Astrocyte (in vitro differentiated cells and primary cell): ENCODE measurements around the gene VPS25. TPM values are rescaled to one million over a fixed set of nuclear protein-coding genes. Genes with fewer than 3 reads are reported as not detected.

Experiments used
- DNase-seq: peaks from one replicate; pipeline ENCODE4 v3.0.0-alpha.2; 2010; ENCODE audit warnings: low read depth
- FAIRE-seq: peaks from 2 replicates; lab custom pipeline; 2011; peaks lifted over from hg19 to GRCh38; lab: Jason Lieb, UNC
- H2AFZ ChIP-seq: 2 replicates; pipeline ENCODE4 v1.6.0; 2012; ENCODE audit warnings: low read depth, low read length, inconsistent platforms
- H3K27ac ChIP-seq: 2 replicates; pipeline ENCODE4 v1.5.1; 2011; ENCODE audit warnings: low read depth, low read length, inconsistent platforms
- H3K27me3 ChIP-seq: 2 replicates; pipeline ENCODE4 v1.6.0; 2011; ENCODE audit warnings: low read length, inconsistent platforms; ENCODE audit not compliant: insufficient read depth
- H3K36me3 ChIP-seq: 2 replicates; pipeline ENCODE4 v1.5.1; 2011; ENCODE audit warnings: low read length, inconsistent platforms; ENCODE audit not compliant: insufficient read depth
- H3K4me1 ChIP-seq: 2 replicates; pipeline ENCODE4 v1.5.1; 2011; ENCODE audit warnings: low read length, inconsistent platforms; ENCODE audit not compliant: insufficient read depth
- H3K4me2 ChIP-seq: 2 replicates; pipeline ENCODE4 v1.6.0; 2012; ENCODE audit warnings: low read length, inconsistent platforms
- H3K4me3 ChIP-seq: 2 replicates; pipeline ENCODE4 v1.5.1; 2011; ENCODE audit warnings: low read depth, mild to moderate bottlenecking, low read length, inconsistent platforms; ENCODE audit not compliant: insufficient read depth
- H3K79me2 ChIP-seq: 2 replicates; pipeline ENCODE4 v1.6.0; 2012; ENCODE audit warnings: mild to moderate bottlenecking, low read length, inconsistent platforms; ENCODE audit not compliant: insufficient read depth
- H3K9ac ChIP-seq: 2 replicates; pipeline ENCODE4 v1.6.0; 2012; ENCODE audit warnings: mild to moderate bottlenecking, low read length, inconsistent platforms
- H3K9me3 ChIP-seq: 2 replicates; pipeline ENCODE4 v1.5.1; 2012; ENCODE audit warnings: low read depth, mild to moderate bottlenecking, low read length, inconsistent platforms; ENCODE audit not compliant: insufficient read depth
- H4K20me1 ChIP-seq: 2 replicates; pipeline ENCODE4 v1.6.0; 2012; ENCODE audit warnings: low read length, inconsistent platforms; ENCODE audit not compliant: insufficient read depth
- H3K27ac Mint-ChIP-seq: one replicate; pipeline ENCODE4 v1.8.0; 2021; ENCODE audit warnings: mild to moderate bottlenecking, mixed read lengths; ENCODE audit not compliant: unreplicated experiment
- H3K27me3 Mint-ChIP-seq: one replicate; pipeline ENCODE4 v1.8.0; 2021; ENCODE audit warnings: low read depth, mixed read lengths; ENCODE audit not compliant: unreplicated experiment
- H3K36me3 Mint-ChIP-seq: one replicate; pipeline ENCODE4 v1.8.0; 2021; ENCODE audit warnings: low read depth, mixed read lengths; ENCODE audit not compliant: unreplicated experiment
- H3K4me1 Mint-ChIP-seq: one replicate; pipeline ENCODE4 v1.8.0; 2021; ENCODE audit warnings: low read depth, mixed read lengths; ENCODE audit not compliant: unreplicated experiment
- H3K4me3 Mint-ChIP-seq: one replicate; pipeline ENCODE4 v1.8.0; 2021; ENCODE audit warnings: mild to moderate bottlenecking, moderate library complexity, mixed read lengths; ENCODE audit not compliant: unreplicated experiment
- H3K9me3 Mint-ChIP-seq: one replicate; pipeline ENCODE4 v1.8.0; 2021; ENCODE audit warnings: mild to moderate bottlenecking, mixed read lengths; ENCODE audit not compliant: unreplicated experiment
- EZH2 ChIP-seq: IDR thresholded peaks from 2 replicates; pipeline ENCODE4 v1.6.1; 2012; ENCODE audit warnings: mild to moderate bottlenecking, low read length, inconsistent platforms; ENCODE audit not compliant: insufficient read depth
- total RNA-seq: library from RNA; stranded (reverse); gene quantifications from 2 replicates; pipeline ENCODE4 v1.2.1, GENCODE V29; 2021
- TF ChIP-seq, protein P1 (sequence below): IDR thresholded peaks from 2 replicates; pipeline ENCODE4 v1.5.1; 2011; ENCODE audit warnings: low read depth, mild to moderate bottlenecking, inconsistent platforms, low read length, moderate library complexity; ENCODE audit not compliant: insufficient read depth

Gene VPS25
- total RNA-seq, 1 donor from 2014 or later: 49.5 TPM

DNA sequence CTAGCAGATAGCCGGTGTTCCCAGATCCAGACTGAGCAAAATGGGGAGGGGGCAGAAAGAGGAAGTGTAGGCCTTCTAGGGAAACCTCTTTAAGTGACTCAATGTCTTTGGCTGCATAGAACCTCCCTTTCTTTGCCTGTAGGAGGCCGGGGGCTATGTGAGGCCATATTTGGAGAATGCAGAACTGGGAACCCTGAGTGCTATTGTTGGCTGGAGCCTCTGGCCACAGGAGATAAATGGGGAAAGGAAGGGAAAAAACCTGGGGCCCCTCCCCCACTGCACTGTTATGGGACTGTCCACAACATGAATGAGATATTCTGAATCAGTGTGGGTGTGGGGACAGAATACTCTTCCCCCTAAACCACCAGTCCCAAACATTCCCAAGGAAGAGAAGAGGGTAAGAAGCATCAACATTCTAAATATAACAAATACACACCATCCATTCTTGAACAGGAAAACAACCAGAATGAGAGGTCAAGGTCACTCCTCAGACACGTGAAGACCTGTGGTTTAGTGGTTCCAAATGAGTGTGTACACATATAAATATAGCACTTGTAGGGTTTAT lies 2.4 kb downstream of the VPS25 start:
- Mint-ChIP-seq H3K9me3 (no peaks in the 10 kb centered on the region), H3K27ac (peak overlapping the region; percentile 98), H3K4me1 (peaks cover 50% of the 10 kb centered on the region), H3K36me3 (no peaks in the 10 kb centered on the region), H3K4me3 (peak overlapping the region; percentile 50), H3K27me3 (no peaks in the 10 kb centered on the region)
- peak overlapping the region; percentile 98 for H3K4me2 ChIP-seq
- TF ChIP-seq, protein P1, sequence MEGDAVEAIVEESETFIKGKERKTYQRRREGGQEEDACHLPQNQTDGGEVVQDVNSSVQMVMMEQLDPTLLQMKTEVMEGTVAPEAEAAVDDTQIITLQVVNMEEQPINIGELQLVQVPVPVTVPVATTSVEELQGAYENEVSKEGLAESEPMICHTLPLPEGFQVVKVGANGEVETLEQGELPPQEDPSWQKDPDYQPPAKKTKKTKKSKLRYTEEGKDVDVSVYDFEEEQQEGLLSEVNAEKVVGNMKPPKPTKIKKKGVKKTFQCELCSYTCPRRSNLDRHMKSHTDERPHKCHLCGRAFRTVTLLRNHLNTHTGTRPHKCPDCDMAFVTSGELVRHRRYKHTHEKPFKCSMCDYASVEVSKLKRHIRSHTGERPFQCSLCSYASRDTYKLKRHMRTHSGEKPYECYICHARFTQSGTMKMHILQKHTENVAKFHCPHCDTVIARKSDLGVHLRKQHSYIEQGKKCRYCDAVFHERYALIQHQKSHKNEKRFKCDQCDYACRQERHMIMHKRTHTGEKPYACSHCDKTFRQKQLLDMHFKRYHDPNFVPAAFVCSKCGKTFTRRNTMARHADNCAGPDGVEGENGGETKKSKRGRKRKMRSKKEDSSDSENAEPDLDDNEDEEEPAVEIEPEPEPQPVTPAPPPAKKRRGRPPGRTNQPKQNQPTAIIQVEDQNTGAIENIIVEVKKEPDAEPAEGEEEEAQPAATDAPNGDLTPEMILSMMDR: peak; percentile 23
- TF ChIP-seq EZH2: no peak
- H3K79me2 ChIP-seq: peaks cover 7% of the 10 kb centered on the region
- H3K4me1 ChIP-seq: peaks cover 51% of the 10 kb centered on the region
- no peaks in the 10 kb centered on the region for H4K20me1 ChIP-seq
- no peaks in the 10 kb centered on the region for H3K27me3 ChIP-seq
- no peak overlapping the region for H3K4me3 ChIP-seq
- H3K9ac ChIP-seq: peak overlapping the region; percentile 35
- DNase-seq (peak; percentile 91), FAIRE-seq (no peak)
- H2AFZ ChIP-seq: no peak overlapping the region
- peaks cover 7% of the 10 kb centered on the region for H3K36me3 ChIP-seq
- peak overlapping the region; percentile 95 for H3K27ac ChIP-seq
- no peaks in the 10 kb centered on the region for H3K9me3 ChIP-seq

DNA sequence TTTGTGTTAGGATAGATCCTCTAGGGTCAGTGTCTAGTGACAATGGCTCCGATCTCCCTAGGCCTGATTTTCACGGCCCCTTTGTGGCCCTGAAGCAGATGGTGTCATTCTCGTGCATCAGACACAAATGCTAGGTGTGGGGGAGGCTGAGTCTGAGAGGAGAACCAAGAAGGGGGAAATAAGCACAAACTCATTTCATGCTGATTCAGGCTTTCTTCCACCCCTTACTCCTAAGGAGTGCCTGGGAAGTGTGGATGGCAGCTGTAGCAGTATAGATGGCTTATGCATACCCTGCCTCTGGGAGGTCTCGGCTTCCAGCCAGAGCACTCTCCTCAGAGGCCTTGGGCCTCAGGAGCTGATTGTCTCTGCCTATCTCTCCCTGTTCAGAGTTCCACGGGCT lies 5.3 kb downstream of the VPS25 start:
- Histone ChIP-seq H3K4me2 (no peak overlapping the region), H3K9me3 (no peaks in the 10 kb centered on the region), H3K27ac (no peak overlapping the region), H3K9ac (no peak overlapping the region), H2AFZ (no peak overlapping the region), H3K36me3 (peaks cover 7% of the 10 kb centered on the region), H3K27me3 (no peaks in the 10 kb centered on the region), H3K4me1 (peaks cover 53% of the 10 kb centered on the region), H4K20me1 (peaks cover 16% of the 10 kb centered on the region), H3K79me2 (peaks cover 34% of the 10 kb centered on the region), H3K4me3 (no peak overlapping the region)
- Mint-ChIP-seq H3K4me1 (peaks cover 50% of the 10 kb centered on the region), H3K9me3 (no peaks in the 10 kb centered on the region), H3K36me3 (peaks cover under 1% of the 10 kb centered on the region), H3K27ac (no peak overlapping the region), H3K4me3 (no peak overlapping the region), H3K27me3 (no peaks in the 10 kb centered on the region)
- DNase-seq (no peak), FAIRE-seq (no peak)
- TF ChIP-seq, protein P1: no peak
- TF ChIP-seq EZH2: no peak

GRCh38 chr17:42779304-42779935 lies 6.2 kb downstream of the VPS25 start:
- Histone ChIP-seq H3K9ac (peak overlapping the region; percentile 85), H3K4me2 (peak overlapping the region; percentile 96), H3K9me3 (no peaks in the 10 kb centered on the region), H3K27me3 (no peaks in the 10 kb centered on the region), H3K4me1 (peaks cover 53% of the 10 kb centered on the region), H3K4me3 (no peak overlapping the region), H3K79me2 (peaks cover 40% of the 10 kb centered on the region), H3K36me3 (peaks cover 7% of the 10 kb centered on the region), H2AFZ (no peak overlapping the region), H4K20me1 (peaks cover 22% of the 10 kb centered on the region), H3K27ac (no peak overlapping the region)
- TF ChIP-seq, protein P1: no peak
- no peak for TF ChIP-seq EZH2
- Mint-ChIP-seq H3K9me3 (no peaks in the 10 kb centered on the region), H3K27ac (no peak overlapping the region), H3K27me3 (no peaks in the 10 kb centered on the region), H3K4me1 (peaks cover 42% of the 10 kb centered on the region), H3K4me3 (peak overlapping the region; percentile 78), H3K36me3 (peaks cover 6% of the 10 kb centered on the region)
- DNase-seq: no peak
- no peak for FAIRE-seq
